Measurements from ENCODE around the gene ODC1.

Gene ODC1

GRCh38 chr2:10410823-10411437 is 37.2 kb downstream of the ODC1 start:
- TF ChIP-seq GATA3 (IDR thresholded peaks at IDR 0.05; ENCODE audit: low read depth, low read length) (no peak), GATA2 (IDR thresholded peaks at IDR 0.05; ENCODE audit: low read depth, low read length) (no peak)

DNA sequence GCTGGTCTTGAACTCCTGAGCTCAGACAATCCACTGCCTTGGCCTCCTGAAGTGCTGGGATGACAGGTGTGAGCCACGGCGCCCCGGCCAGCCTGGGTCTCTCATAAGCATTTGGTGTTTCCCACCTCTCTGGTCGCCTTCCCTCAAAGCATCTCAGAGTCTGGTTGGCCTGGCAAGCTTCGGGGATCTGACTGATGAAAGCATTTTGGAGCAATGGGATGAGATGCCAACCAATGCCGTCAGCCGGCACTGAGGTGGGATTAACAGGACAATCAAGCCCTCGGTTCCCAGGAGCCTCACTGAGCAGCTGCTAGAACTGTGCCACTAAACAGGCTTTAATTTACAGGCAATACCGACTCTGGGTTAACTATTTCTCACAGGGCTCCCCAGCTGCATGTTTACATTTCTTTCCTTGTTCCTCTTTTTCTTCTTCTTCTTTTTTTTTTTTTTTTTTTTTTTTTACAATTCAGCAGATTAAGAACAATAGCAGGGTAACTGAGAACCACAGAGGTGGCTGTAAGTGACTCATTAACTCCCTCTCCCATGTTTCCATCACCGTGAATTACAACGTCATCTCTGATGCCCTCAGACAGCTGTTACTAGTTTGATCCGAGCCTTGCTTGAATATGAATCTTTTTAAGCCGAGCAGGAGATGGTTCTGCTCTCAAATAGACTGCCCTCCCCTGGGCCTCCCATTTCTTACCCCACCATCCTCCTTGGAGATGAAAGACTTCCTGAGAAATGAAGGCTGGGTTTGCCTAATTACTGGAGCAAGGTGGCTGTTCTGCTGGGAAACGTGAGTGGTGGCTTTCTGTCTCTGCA is 37.9 kb downstream of the ODC1 start:
- TF ChIP-seq GATA3 (IDR thresholded peaks at IDR 0.05; ENCODE audit: low read depth, low read length): no peak
- TF ChIP-seq GATA2 (IDR thresholded peaks at IDR 0.05; ENCODE audit: low read depth, low read length): no peak

- TF ChIP-seq GATA2 (IDR thresholded peaks at IDR 0.05; ENCODE audit: low read depth, low read length): no peak
Observed at GRCh38 chr2:10408649-10409579, 39.2 kb downstream of the ODC1 start.

GRCh38 chr2:10407841-10408648 is 40.1 kb downstream of the ODC1 start:
- no peak for TF ChIP-seq GATA3 (IDR thresholded peaks at IDR 0.05; ENCODE audit: low read depth, low read length)
- TF ChIP-seq GATA2 (IDR thresholded peaks at IDR 0.05; ENCODE audit: low read depth, low read length): no peak

DNA sequence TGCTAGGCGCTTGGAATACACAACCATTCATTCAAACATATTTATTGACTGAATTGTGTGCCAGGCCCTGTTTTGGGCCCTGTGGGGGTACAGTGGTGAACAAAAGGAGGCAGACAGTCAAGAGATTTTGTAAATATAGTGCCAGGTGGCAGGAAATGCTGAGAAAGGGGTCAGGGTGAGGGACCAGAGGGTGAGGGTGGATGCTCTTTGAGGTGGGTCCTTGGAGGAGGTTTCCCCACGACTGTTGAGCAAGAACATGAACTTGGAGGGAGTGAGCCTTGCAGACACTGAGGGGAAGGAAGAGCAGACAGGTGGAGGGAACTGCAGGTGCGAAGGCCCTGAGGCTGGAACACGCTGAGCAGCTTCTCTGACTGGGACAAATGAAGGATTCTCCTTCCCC is 40.7 kb downstream of the ODC1 start:
- TF ChIP-seq GATA2 (IDR thresholded peaks at IDR 0.05; ENCODE audit: low read depth, low read length) (no peak), GATA3 (IDR thresholded peaks at IDR 0.05; ENCODE audit: low read depth, low read length) (no peak)

DNA sequence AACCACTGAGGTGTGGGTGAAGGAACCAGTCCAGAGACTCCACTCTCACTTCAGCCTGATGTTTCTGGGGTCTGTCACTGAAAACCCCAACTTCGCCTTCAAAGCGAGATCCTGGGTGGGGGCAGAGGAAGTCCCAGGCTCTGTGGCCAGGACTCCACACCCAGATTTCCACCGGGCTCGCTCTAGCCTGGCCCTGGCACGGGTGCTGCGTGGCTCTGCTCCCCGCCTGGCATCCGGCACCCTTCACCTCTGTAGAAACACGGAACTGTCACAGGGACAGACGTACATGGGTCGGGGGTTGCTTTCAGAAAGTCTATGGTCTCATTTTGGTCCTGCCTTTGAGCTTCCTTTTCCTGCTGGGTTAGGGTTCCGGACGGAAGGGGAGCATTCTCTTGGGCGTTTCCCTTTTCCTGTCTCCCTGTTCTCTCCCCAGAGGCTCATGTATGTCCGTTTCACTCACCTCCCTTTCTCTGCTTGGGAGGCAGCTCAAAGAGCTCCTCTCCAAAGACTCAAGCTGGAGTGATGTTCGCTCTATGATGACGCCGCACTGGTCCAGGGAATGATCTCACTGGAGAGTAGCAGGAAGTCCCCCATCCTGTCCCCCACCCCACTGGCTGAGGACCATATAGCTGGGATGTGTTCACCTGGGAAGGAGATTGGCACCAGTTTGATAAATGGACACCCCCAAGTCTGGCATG is 41.5 kb downstream of the ODC1 start:
- no peak for TF ChIP-seq GATA2 (IDR thresholded peaks at IDR 0.05; ENCODE audit: low read depth, low read length)
- no peak for TF ChIP-seq GATA3 (IDR thresholded peaks at IDR 0.05; ENCODE audit: low read depth, low read length)

DNA sequence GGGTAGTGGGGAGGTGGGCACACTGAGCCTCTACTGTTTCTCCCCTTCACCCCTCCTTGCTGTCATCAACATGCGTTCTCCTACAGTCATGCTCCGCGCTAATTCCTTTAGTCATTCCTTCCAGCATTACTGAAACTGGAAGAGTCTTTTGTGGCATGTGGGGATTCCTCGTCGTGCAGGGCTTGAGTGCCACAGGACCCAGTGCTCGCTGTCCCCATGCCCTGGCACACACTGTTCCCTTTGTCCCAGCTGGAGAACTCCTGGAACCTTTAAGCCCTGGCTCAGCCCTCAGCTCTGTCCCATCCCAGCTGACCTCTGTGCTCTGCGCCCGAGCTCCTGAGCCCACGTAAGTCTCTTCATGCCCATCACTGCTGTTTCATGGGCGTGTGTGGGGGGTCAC is 42.1 kb downstream of the ODC1 start:
- TF ChIP-seq GATA2 (IDR thresholded peaks at IDR 0.05; ENCODE audit: low read depth, low read length) (no peak), GATA3 (IDR thresholded peaks at IDR 0.05; ENCODE audit: low read depth, low read length) (no peak)

- TF ChIP-seq GATA3 (IDR thresholded peaks at IDR 0.05; ENCODE audit: low read depth, low read length) (no peak), GATA2 (IDR thresholded peaks at IDR 0.05; ENCODE audit: low read depth, low read length) (peak; percentile 82)
Observed at GRCh38 chr2:10405448-10405847, 42.7 kb downstream of the ODC1 start.

GRCh38 chr2:10404324-10405143 is 43.6 kb downstream of the ODC1 start:
- TF ChIP-seq GATA2 (IDR thresholded peaks at IDR 0.05; ENCODE audit: low read depth, low read length) (no peak), GATA3 (IDR thresholded peaks at IDR 0.05; ENCODE audit: low read depth, low read length) (no peak)

- TF ChIP-seq GATA3 (IDR thresholded peaks at IDR 0.05; ENCODE audit: low read depth, low read length) (no peak), GATA2 (IDR thresholded peaks at IDR 0.05; ENCODE audit: low read depth, low read length) (no peak)
Observed at GRCh38 chr2:10402653-10403215, 45.4 kb downstream of the ODC1 start.

- TF ChIP-seq GATA3 (IDR thresholded peaks at IDR 0.05; ENCODE audit: low read depth, low read length): no peak
- no peak for TF ChIP-seq GATA2 (IDR thresholded peaks at IDR 0.05; ENCODE audit: low read depth, low read length)
Observed at GRCh38 chr2:10402062-10402585, 46.0 kb downstream of the ODC1 start.

Measured in SH-SY5Y (cell line).